HUES48 (cell line): Measurements from ENCODE around the gene FLNB.
A peak's percentile ranks its signal among the peaks of the same experiment; 100 is the strongest.

Experiments used
- H3K27ac ChIP-seq: one replicate; pipeline ENCODE4 v1.7.0; 2013; ENCODE audit warnings: low read depth, low read length, inconsistent platforms
- H3K27me3 ChIP-seq: 2 replicates; pipeline ENCODE4 v1.6.1; 2013; ENCODE audit warnings: mild to moderate bottlenecking, low read length; ENCODE audit not compliant: control insufficient read depth, insufficient read depth
- H3K36me3 ChIP-seq: 2 replicates; pipeline ENCODE4 v1.6.1; 2013; ENCODE audit warnings: low read length; ENCODE audit not compliant: control insufficient read depth, insufficient read depth
- H3K4me1 ChIP-seq: 2 replicates; pipeline ENCODE4 v1.6.1; 2013; ENCODE audit warnings: mild to moderate bottlenecking, low read length; ENCODE audit not compliant: control insufficient read depth, insufficient read depth
- H3K4me3 ChIP-seq: 2 replicates; pipeline ENCODE4 v1.5.1; 2013; ENCODE audit warnings: mild to moderate bottlenecking, low read depth, low read length
- H3K9ac ChIP-seq: 2 replicates; pipeline ENCODE4 v1.6.1; 2013; ENCODE audit warnings: mild to moderate bottlenecking, low read depth, low read length, moderate library complexity
- H3K9me3 ChIP-seq: 2 replicates; pipeline ENCODE4 v1.6.1; 2013; ENCODE audit warnings: low read length; ENCODE audit not compliant: control insufficient read depth, insufficient read depth

The FLNB gene

DNA sequence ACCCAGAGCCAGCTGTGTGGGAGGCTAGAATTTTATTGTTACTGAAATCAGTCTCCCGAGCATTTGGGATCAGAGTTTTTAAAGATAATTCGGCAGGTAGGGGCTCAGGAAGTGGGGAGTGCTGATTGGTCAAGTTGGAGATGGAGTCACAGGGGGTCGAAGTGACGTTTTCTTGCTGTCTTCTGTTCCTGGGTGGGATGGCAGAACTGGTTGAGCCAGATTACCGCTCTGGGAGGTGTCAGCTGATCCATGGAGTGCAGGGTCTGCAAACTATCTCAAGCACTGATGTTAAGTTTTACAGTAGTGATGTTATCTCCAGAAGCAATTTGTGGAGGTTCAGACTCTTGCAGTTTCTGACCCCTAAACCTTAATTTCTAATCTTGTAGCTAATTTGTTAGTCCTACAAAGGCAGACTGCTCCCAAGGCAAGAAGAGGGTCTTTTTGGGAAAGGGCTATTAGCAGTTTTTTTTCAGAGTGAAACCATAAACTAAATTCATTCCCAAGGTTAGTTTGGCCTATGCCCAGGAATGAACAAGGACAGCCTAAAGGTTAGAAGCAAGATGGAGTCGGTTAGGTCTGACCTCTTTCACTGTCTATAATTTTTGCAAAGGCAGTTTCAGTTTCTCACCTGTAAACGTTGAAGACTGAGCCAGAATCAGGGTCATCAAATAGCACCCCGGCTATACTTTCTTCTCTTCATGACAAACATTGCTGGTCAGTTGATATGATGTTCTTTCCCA, 28.2 kb downstream of the FLNB start:
- H3K4me1 ChIP-seq: peaks cover 64% of the 10 kb centered on the region
- no peaks in the 10 kb centered on the region for H3K36me3 ChIP-seq
- H3K4me3 ChIP-seq: no peak overlapping the region
- no peaks in the 10 kb centered on the region for H3K27me3 ChIP-seq
- peak overlapping the region; percentile 75 for H3K27ac ChIP-seq
- no peak overlapping the region for H3K9ac ChIP-seq
- H3K9me3 ChIP-seq: no peaks in the 10 kb centered on the region

DNA sequence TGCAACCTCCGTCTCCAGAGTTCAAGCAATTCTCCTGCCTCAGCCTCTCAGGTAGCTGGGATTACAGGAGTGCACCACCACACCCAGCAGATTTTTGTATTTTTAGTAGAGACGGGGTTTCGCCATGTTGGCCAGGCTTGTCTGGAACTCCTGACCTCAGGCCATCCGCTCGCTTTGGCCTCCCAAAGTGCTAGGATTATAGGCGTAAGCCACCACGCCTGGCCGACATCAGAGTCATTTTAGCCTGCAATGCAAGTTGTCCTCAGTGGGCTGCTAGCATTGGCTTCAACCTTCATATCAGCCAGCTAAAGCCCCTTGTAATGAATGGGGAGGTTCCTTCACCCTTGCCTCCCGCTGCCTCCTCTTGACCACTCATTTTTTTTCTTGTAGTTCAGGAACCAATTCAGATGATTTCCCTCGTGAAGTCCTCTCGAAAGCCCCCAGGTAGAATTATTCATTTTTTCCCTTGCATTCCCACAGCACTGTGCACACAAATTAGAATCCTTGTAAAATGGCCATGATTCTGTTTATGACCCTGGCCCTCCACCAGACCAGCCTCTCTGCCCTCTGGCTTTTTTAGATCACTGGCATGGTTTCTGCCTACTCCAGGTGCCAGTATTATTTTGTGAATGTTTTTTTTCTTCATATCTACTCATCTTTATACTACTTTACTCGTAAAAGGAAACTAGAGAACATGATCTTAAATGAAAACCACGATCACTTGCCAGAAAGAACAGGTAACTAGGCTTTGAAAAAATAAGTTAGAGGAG, 29.1 kb downstream of the FLNB start:
- H3K27ac ChIP-seq: no peak overlapping the region
- no peak overlapping the region for H3K9ac ChIP-seq
- H3K9me3 ChIP-seq: no peaks in the 10 kb centered on the region
- H3K36me3 ChIP-seq: no peaks in the 10 kb centered on the region
- H3K27me3 ChIP-seq: no peaks in the 10 kb centered on the region
- H3K4me3 ChIP-seq: no peak overlapping the region
- H3K4me1 ChIP-seq: peaks cover 70% of the 10 kb centered on the region

DNA sequence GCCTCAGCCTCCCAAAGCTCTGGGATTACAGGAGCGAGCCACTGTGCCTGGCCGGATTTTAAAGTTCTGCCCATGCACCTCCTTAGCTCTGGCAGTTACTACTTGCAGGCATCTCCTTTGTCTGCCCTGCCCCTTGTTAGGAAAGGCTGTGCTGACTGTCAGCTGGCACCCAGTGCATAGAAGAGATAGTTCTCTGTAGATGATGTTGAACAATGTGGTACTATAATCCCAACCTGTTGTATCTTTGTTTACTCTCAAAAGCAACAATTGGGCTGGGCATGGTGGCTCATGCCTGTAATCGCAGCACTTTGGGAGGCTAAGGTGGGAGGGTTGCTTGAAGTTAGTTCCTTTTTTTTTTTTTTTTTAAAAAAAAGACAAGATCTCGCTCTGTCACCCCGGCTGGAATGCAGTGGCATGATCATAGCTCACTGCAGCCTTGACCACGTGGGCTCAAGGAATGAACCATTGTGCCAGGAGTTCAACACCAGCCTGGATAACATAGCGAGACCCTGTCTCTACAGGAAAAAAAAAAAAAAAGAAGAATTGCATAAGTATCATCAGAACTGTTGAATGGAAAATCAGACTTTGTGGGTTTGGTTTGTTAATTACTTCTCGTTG, 30.6 kb downstream of the FLNB start:
- no peak overlapping the region for H3K9ac ChIP-seq
- no peaks in the 10 kb centered on the region for H3K36me3 ChIP-seq
- H3K27me3 ChIP-seq: no peaks in the 10 kb centered on the region
- no peaks in the 10 kb centered on the region for H3K9me3 ChIP-seq
- peaks cover 81% of the 10 kb centered on the region for H3K4me1 ChIP-seq
- peak overlapping the region; percentile 32 for H3K27ac ChIP-seq
- no peak overlapping the region for H3K4me3 ChIP-seq

DNA sequence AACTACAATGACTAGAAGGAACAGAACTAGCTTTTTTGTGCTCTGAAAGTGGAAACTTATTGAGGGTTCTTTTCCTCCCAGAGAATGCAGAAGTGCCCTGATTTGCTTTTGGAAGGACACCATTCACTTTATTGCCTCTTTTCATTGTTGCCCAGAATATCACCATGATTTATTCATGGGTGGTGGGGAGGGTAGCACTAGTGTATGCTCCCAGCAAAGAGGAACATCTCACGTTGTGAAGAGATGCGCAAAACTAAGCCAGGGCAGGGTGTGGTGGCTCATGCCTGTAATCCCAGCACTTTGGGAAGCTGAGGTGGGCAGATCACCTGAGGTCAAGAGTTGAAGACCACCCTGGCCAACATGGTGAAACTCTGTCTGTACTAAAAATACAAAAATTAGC, 31.4 kb downstream of the FLNB start:
- peak overlapping the region; percentile 72 for H3K27ac ChIP-seq
- H3K27me3 ChIP-seq: no peaks in the 10 kb centered on the region
- no peaks in the 10 kb centered on the region for H3K36me3 ChIP-seq
- H3K4me1 ChIP-seq: peaks cover 82% of the 10 kb centered on the region
- H3K9me3 ChIP-seq: no peaks in the 10 kb centered on the region
- H3K9ac ChIP-seq: no peak overlapping the region
- no peak overlapping the region; the same call in 1 of the 2 replicates for H3K4me3 ChIP-seq

DNA sequence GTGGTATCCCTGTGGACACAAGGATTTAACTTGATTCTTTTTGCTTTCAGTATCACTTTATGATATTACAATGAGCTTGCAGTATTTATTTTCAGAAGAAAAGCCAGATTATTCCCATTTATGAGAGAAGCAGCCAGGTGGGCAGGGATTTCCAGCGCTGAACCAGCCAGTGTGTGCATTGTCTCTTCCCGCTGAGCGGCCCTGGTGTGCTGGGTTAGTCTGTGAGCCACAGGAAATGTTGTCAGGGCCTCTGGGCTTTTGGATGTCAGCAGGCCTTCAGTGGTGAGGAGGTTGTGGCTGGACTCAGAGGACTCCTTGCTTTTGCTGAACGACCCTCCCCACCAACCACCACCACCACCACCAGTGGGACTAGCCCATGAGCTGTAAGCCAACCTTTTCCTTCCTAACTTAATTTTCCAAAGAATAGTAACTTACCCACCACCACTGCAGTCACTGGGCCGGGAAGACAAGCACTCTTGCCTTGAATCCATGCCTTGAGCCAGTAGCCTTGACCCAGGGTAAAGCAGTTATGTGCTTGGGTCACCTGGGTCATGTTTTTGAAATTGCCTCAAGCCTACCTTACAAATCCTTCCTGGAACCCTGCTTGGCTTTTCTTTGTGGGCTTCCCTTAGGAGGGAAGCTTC, 33.1 kb downstream of the FLNB start:
- Histone ChIP-seq H3K36me3 (no peaks in the 10 kb centered on the region), H3K27me3 (no peaks in the 10 kb centered on the region), H3K9me3 (no peaks in the 10 kb centered on the region), H3K27ac (peak overlapping the region; percentile 87), H3K4me1 (peaks cover 70% of the 10 kb centered on the region), H3K9ac (no peak overlapping the region), H3K4me3 (no peak overlapping the region)

DNA sequence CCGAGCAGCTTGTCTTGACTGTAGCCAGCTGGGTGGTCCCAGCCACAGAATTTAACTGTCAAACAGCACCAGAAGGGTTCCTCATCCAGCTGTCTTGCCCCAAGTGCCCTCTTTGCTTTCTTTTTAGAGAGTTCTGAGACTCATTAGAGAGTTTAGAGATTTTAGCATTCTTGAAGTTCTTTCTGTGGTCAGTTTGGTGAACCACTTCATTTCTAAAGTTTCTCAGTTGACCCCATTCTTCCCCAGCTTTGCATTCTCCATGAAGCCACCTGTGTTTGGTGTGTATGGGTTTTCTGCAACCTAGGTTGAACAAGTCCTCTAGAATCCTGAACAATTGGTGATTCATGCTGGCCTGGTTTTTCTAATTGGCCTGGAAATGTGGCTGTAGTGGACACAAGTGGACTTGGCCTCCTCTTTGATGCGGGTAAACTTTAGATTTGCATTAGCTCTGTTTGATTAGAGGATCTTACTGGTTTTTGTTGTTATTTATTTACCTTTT, 33.7 kb downstream of the FLNB start:
- H3K27ac ChIP-seq: peak overlapping the region; percentile 87
- H3K9ac ChIP-seq: no peak overlapping the region
- no peaks in the 10 kb centered on the region for H3K27me3 ChIP-seq
- H3K9me3 ChIP-seq: no peaks in the 10 kb centered on the region
- peaks cover 65% of the 10 kb centered on the region for H3K4me1 ChIP-seq
- no peak overlapping the region for H3K4me3 ChIP-seq
- no peaks in the 10 kb centered on the region for H3K36me3 ChIP-seq

DNA sequence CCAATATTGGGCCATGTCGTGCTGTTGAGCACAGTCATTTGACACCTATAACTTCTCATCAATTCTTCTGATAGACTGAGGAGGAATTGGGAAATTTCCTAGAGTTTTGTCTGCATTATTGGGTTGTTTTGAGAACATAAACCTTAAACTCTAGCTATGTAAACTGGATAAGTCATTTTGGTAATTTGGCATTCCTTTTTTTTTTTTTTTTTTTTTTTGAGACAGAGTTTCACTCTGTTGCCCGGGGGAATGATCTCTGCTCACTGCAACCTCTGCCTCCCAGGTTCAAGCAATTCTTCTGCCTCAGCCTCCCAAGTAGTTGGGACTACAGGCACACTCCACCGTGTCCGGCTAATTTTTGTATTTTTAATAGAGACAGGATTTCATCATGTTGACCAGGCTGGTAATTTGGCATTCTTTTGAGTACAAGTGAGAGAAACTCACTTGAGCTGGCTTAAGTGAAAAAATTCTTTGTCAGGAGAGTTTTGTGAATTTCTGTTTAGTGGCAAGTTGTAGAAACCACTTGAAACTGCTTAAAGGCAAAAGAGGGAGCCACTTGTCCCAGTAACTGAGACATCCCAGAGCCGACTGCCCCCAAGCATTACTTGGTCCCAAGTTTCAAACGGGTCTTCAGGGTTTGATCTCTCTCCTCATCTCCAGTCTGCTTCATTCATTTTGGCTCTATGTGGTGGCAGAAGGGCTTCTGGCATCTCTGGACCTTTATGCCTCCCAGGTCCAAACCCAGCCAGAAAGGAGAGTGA, 34.9 kb downstream of the FLNB start:
- no peaks in the 10 kb centered on the region for H3K36me3 ChIP-seq
- H3K9me3 ChIP-seq: no peaks in the 10 kb centered on the region
- no peaks in the 10 kb centered on the region for H3K27me3 ChIP-seq
- H3K9ac ChIP-seq: no peak overlapping the region
- H3K4me3 ChIP-seq: no peak overlapping the region
- peak overlapping the region; percentile 87 for H3K27ac ChIP-seq
- peaks cover 70% of the 10 kb centered on the region for H3K4me1 ChIP-seq

DNA sequence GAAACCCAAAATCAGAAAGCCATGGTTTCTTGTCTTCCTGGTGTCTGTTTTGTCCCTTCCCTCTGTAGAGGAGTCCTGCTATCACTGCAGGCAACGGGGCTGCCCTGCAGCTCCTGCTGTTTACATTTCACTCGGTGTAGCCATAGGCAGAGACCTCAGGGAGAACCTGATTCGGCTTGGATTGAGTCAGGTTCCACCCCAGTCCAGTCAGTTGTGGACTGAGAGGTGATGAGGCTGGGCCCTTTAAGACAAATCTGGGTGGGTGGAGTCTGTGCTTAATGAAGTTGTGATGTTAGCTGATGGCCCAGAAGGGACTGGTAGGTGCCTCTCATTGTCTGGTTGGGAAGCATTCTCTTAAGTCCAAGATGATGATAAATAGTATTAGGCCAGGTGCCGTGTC, 35.7 kb downstream of the FLNB start:
- H3K36me3 ChIP-seq: no peaks in the 10 kb centered on the region
- H3K4me1 ChIP-seq: peaks cover 71% of the 10 kb centered on the region
- no peaks in the 10 kb centered on the region for H3K27me3 ChIP-seq
- H3K27ac ChIP-seq: no peak overlapping the region
- no peak overlapping the region for H3K4me3 ChIP-seq
- H3K9me3 ChIP-seq: no peaks in the 10 kb centered on the region
- H3K9ac ChIP-seq: no peak overlapping the region

DNA sequence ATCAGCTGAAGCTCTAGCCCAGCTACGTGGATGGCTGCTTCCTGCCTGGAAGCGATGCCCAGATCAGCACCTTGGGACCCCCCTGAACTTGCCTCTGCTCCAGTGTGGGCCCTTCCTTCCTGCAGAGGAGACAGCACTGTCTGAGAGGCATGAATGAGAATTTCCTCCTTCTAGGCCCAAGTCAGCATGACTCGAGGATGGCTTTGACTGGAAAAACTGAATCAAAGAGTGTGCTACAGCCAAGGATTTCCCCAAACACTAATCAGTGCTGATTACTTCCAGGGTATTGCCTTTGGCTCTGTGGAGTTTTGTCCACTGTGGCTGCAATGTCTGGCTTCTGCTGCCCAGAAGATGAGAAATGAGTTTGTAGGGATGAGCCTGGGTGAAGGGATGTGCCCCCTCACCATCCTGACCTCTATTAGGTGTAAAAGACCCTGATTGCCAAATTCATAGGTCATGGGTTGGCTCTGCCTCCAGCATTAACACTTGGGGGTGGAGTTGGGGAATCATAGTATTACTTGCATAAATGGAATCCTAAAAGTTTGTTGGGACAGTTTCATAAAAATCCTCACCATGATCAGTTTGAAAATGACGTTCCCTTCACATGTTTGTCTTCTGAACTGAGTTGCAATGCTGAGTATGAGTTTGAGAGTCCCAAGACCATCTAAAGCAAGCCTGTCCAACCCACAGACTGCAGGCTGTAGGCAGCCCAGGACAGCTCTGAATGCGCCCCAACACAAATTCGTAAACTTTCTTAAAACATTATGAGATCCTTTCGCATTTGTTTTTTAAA, 36.7 kb downstream of the FLNB start:
- H3K9me3 ChIP-seq: no peaks in the 10 kb centered on the region
- no peak overlapping the region for H3K9ac ChIP-seq
- H3K36me3 ChIP-seq: no peaks in the 10 kb centered on the region
- H3K27ac ChIP-seq: no peak overlapping the region
- peaks cover 71% of the 10 kb centered on the region for H3K4me1 ChIP-seq
- H3K4me3 ChIP-seq: no peak overlapping the region
- no peaks in the 10 kb centered on the region for H3K27me3 ChIP-seq

DNA sequence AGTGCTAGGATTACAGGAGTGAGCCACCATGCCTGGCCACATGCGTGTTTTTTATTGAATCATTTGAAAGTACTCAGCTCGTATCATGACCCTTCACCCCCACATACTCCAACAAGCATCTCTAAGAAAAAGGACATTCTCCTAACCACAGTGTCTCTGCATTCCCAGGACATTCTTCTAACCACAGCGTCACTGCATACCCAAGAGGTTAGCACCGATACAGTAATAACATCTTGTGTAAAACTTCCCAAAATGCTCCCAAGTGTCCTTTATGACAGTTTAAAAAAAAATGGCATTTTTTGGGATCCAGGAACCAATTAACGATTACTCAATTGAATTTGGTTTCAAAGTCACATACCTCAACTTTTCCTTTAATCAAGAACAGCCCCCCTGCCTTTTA, 39.6 kb downstream of the FLNB start:
- H3K4me3 ChIP-seq: no peak overlapping the region
- H3K36me3 ChIP-seq: no peaks in the 10 kb centered on the region
- no peaks in the 10 kb centered on the region for H3K9me3 ChIP-seq
- H3K27me3 ChIP-seq: no peaks in the 10 kb centered on the region
- H3K9ac ChIP-seq: no peak overlapping the region
- H3K27ac ChIP-seq: peak overlapping the region; percentile 91
- peaks cover 66% of the 10 kb centered on the region for H3K4me1 ChIP-seq
